Tibial artery (tissue), 4 donors: ENCODE measurements around the gene NTMT1.
A peak's percentile ranks its signal among the peaks of the same experiment; 100 is the strongest.

Source experiments
- DNase-seq, 2 donors: peaks; one replicate each; pipeline ENCODE4 v3.0.0-alpha.2; 2019
- H3K27ac ChIP-seq, 2 donors: fragments of 200-600 bp; sonication (generic) in 1 of 2; 1 replicate in 1 of 2; 2 replicates in 1 of 2; pipeline ENCODE4 v1.5.1; 2018 to 2019; ENCODE audit warnings: mild to moderate bottlenecking in 1 of 2
- H3K27me3 ChIP-seq, 2 donors: fragments of 200-600 bp; sonication (generic) in 1 of 2; one replicate each; pipeline versions ENCODE4 v1.5.1 to v1.6.0; 2016 to 2019
- H3K36me3 ChIP-seq, 3 donors: fragments of 200-600 bp; sonication (generic) in 2 of 3; one replicate each; pipeline ENCODE4 v1.5.1; 2016 to 2019; ENCODE audit warnings: mild to moderate bottlenecking in 2 of 3
- H3K4me1 ChIP-seq, 4 donors: fragments of 200-600 bp; sonication (generic) in 2 of 4; 1 replicate in 3 of 4; 2 replicates in 1 of 4; pipeline ENCODE4 v1.5.1; 2016 to 2019
- H3K4me3 ChIP-seq, 2 donors: fragments of 200-600 bp; sonication (generic) in 1 of 2; 1 replicate in 1 of 2; 2 replicates in 1 of 2; pipeline ENCODE4 v1.5.1; 2018 to 2019; ENCODE audit warnings: mild to moderate bottlenecking in 2 of 2
- H3K9me3 ChIP-seq, 3 donors: fragments of 200-600 bp; sonication (generic) in 1 of 3; one replicate each; pipeline ENCODE4 v1.5.1; 2016 to 2019
- CTCF ChIP-seq, 2 experiments: fragments of 200-600 bp in 1 of 2; fragments of 450-650 bp in 1 of 2; IDR thresholded peaks; one replicate each; pipeline ENCODE4 v1.5.1; 2017 to 2019; ENCODE audit warnings: antibody characterized with exemption in 2 of 2, mild to moderate bottlenecking in 1 of 2, moderate library complexity in 1 of 2
- intact Hi-C: fragments of 100-400 bp; cut with DNase I; formaldehyde crosslinking; loops from one replicate; pipeline ENCODE4 v1.15.0; 2023; ENCODE audit warnings: low total_unique reads

The NTMT1 gene

GRCh38 chr9:129650680-129651235 is 24.8 kb downstream of the NTMT1 start:
- Histone ChIP-seq H3K27ac (peak overlapping the region; percentile 10 to 78), H3K4me1 (peaks cover 0 to 32% (median 19%) of the 10 kb centered on the region in 4 donors), H3K27me3 (no peaks in the 10 kb centered on the region), H3K36me3 (no peaks in the 10 kb centered on the region), H3K4me3 (no peak overlapping the region), H3K9me3 (no peaks in the 10 kb centered on the region)
- no peak for DNase-seq
- no peak for TF ChIP-seq CTCF (IDR thresholded peaks at IDR 0.05)
- intact Hi-C loops, result no loop called here

DNA sequence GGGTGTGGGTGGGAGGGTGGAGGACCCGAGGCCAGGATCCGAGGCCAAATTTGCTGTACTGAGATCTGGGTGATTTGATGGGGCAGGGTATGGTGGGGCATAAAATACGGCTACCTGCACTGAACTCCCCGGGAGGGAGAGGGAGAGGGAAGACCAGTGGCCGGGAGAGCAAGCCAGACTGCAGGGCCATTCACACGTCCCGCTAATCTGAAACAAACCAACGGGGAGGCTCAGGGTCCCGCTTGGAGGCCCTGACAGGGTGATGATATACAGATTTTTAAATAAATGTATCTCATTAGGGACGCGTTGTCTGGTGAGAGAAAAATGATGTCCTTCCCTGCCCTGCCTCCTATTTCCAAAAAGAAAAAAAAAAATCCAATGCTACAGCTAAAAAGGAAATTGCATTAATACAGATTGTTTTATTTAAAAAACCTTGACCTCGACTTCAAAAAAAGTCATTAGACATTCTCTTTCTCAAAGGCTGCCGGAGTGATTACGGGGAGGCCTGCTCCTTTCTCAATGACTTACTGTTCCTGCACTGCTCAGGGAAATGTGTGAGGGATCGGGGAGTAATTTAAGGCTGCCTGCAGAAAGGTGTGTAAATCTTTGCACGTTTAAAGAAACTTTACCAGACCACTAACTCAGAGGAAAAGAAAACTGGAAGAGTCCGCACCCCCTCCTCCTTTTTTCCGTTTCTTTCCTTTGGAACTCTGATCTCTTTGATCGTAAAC is 28.0 kb downstream of the NTMT1 start:
- H3K9me3 ChIP-seq, result no peaks in the 10 kb centered on the region
- no peak overlapping the region for H3K27ac ChIP-seq
- H3K4me3 ChIP-seq, result no peak overlapping the region
- intact Hi-C loops, result no loop called here
- no peak for TF ChIP-seq CTCF (IDR thresholded peaks at IDR 0.05)
- H3K36me3 ChIP-seq, result no peaks in the 10 kb centered on the region
- H3K27me3 ChIP-seq, result no peaks in the 10 kb centered on the region
- H3K4me1 ChIP-seq, result peaks cover 0 to 21% (median 9%) of the 10 kb centered on the region in 4 donors
- DNase-seq, result no peak

DNA sequence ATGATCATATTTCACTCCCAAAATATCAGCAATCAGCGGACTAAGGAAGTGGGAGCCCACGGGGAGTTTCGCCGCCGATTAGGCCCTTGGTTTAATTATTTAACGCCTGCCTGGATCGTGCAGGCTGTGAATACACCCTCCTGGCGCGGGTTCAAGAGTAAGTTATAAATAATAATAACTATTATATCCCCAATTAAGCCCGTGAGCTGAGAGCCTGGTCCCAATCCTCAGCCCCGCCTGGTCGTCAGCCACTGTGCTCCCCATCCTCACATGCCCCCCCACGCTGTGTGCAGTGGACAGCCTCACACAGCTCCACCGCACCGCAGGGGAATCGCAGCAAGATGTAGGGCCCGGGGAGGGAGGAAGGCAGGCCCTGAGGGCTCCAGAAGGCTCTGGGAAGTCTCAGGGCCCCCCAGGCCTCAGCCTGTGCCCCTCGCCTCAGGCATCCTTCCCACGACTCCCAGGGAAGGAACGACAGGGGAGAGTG is 28.6 kb downstream of the NTMT1 start:
- Histone ChIP-seq H3K4me3 (no peak overlapping the region), H3K27ac (no peak overlapping the region)

DNA sequence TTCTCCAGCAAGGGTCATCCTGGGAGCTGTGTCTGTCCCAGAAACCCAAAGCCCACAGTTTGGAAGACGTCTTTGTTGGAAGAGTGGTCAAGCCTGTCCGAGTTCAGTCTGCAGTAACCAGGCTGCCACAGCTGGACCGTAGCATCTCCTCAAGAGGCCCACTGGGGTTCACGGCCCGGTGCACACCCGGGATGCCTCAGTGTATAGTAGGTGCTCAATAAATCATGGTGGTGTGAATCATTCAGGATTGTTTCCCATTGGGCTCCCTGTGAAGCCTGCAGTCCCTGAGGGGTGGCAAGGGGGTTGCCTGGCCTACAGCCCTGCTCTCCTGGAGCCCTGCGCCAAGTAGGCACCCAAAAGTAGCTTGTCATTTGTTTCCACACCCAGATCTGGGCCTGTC is 29.2 kb downstream of the NTMT1 start:
- Histone ChIP-seq H3K36me3 (no peaks in the 10 kb centered on the region), H3K9me3 (no peaks in the 10 kb centered on the region), H3K27ac (no peak overlapping the region), H3K27me3 (no peaks in the 10 kb centered on the region), H3K4me1 (peaks cover 0 to 9% (median 3%) of the 10 kb centered on the region in 4 donors), H3K4me3 (no peak overlapping the region)
- DNase-seq, result no peak
- no peak for TF ChIP-seq CTCF (IDR thresholded peaks at IDR 0.05)
- intact Hi-C loops, result no loop called here

More for the DNA sequence above, 28.6 kb downstream of the NTMT1 start:
- peaks cover 0 to 15% (median 6%) of the 10 kb centered on the region in 4 donors for H3K4me1 ChIP-seq
- DNase-seq, result no peak
- H3K36me3 ChIP-seq, result no peaks in the 10 kb centered on the region
- intact Hi-C loops, result no loop called here
- H3K9me3 ChIP-seq, result no peaks in the 10 kb centered on the region
- no peak for TF ChIP-seq CTCF (IDR thresholded peaks at IDR 0.05)
- no peaks in the 10 kb centered on the region for H3K27me3 ChIP-seq

GRCh38 chr9:129655696-129656095 is 29.7 kb downstream of the NTMT1 start:
- Histone ChIP-seq H3K9me3 (no peaks in the 10 kb centered on the region), H3K27me3 (no peaks in the 10 kb centered on the region), H3K4me1 (peaks cover 0 to 4% (median 1%) of the 10 kb centered on the region in 4 donors), H3K27ac (no peak overlapping the region), H3K36me3 (no peaks in the 10 kb centered on the region), H3K4me3 (no peak overlapping the region)
- no peak for TF ChIP-seq CTCF (IDR thresholded peaks at IDR 0.05)
- intact Hi-C loops, result no loop called here
- DNase-seq, result no peak
